Measurements from ENCODE around the gene ATG16L1.

ATG16L1 gene

GRCh38 chr2:233290051-233290845, 38.8 kb downstream of the ATG16L1 start:
- no peak overlapping the region for H3K4me3 ChIP-seq (ENCODE audit: low read length)
- H3K9ac ChIP-seq (ENCODE audit: low read length) = no peak overlapping the region
- H3K27me3 ChIP-seq (ENCODE audit: low read depth, low read length) = no peaks in the 10 kb centered on the region
- H3K36me3 ChIP-seq (replicated peaks; ENCODE audit: low read depth, low read length) = peaks cover 27% of the 10 kb centered on the region
- H3K4me1 ChIP-seq (ENCODE audit: low read length) = no peaks in the 10 kb centered on the region
- H3K27ac ChIP-seq (ENCODE audit: low read length) = no peak overlapping the region
- H3K9me3 ChIP-seq (ENCODE audit: insufficient read depth, low read length) = no peaks in the 10 kb centered on the region
- no peaks in the 10 kb centered on the region for H4K20me1 ChIP-seq (ENCODE audit: insufficient read depth, low read length)
- H2AFZ ChIP-seq (ENCODE audit: low read depth, low read length) = no peak overlapping the region
- no peak for TF ChIP-seq EZH2phosphoT487 (IDR thresholded peaks at IDR 0.05; ENCODE audit: low read depth)
- H3K79me2 ChIP-seq (ENCODE audit: low read length) = no peaks in the 10 kb centered on the region
- H3K4me2 ChIP-seq (ENCODE audit: low read length) = no peak overlapping the region

- no peak overlapping the region for H3K27ac ChIP-seq (ENCODE audit: low read length)
- no peaks in the 10 kb centered on the region for H4K20me1 ChIP-seq (ENCODE audit: insufficient read depth, low read length)
- TF ChIP-seq EZH2phosphoT487 (IDR thresholded peaks at IDR 0.05; ENCODE audit: low read depth) = no peak
- no peak for TF ChIP-seq CTCF (IDR thresholded peaks at IDR 0.05; ENCODE audit: low read depth, low read length)
- H3K79me2 ChIP-seq (ENCODE audit: low read length) = no peaks in the 10 kb centered on the region
- H3K9ac ChIP-seq (ENCODE audit: low read length) = no peak overlapping the region
- H2AFZ ChIP-seq (ENCODE audit: low read depth, low read length) = no peak overlapping the region
- H3K4me3 ChIP-seq (ENCODE audit: low read length) = no peak overlapping the region
- no peaks in the 10 kb centered on the region for H3K9me3 ChIP-seq (ENCODE audit: insufficient read depth, low read length)
- H3K4me1 ChIP-seq (ENCODE audit: low read length) = no peaks in the 10 kb centered on the region
- H3K27me3 ChIP-seq (ENCODE audit: low read depth, low read length) = no peaks in the 10 kb centered on the region
- H3K4me2 ChIP-seq (ENCODE audit: low read length) = no peak overlapping the region
- H3K36me3 ChIP-seq (replicated peaks; ENCODE audit: low read depth, low read length) = peaks cover 11% of the 10 kb centered on the region
Observed at GRCh38 chr2:233295891-233296290, 44.4 kb downstream of the ATG16L1 start.

- Histone ChIP-seq H3K4me1 (ENCODE audit: low read length) (no peaks in the 10 kb centered on the region), H4K20me1 (ENCODE audit: insufficient read depth, low read length) (no peaks in the 10 kb centered on the region), H3K9ac (ENCODE audit: low read length) (no peak overlapping the region), H3K4me2 (ENCODE audit: low read length) (no peak overlapping the region), H3K36me3 (replicated peaks; ENCODE audit: low read depth, low read length) (peaks cover 9% of the 10 kb centered on the region), H3K9me3 (ENCODE audit: insufficient read depth, low read length) (no peaks in the 10 kb centered on the region), H3K27ac (ENCODE audit: low read length) (no peak overlapping the region), H2AFZ (ENCODE audit: low read depth, low read length) (no peak overlapping the region), H3K27me3 (ENCODE audit: low read depth, low read length) (no peaks in the 10 kb centered on the region), H3K79me2 (ENCODE audit: low read length) (no peaks in the 10 kb centered on the region), H3K4me3 (ENCODE audit: low read length) (no peak overlapping the region)
- TF ChIP-seq CTCF (IDR thresholded peaks at IDR 0.05; ENCODE audit: low read depth, low read length) (no peak), EZH2phosphoT487 (IDR thresholded peaks at IDR 0.05; ENCODE audit: low read depth) (no peak)
Observed at GRCh38 chr2:233297076-233297475, 45.6 kb downstream of the ATG16L1 start.

- Histone ChIP-seq H3K4me2 (ENCODE audit: low read length) (no peak overlapping the region), H4K20me1 (ENCODE audit: insufficient read depth, low read length) (no peaks in the 10 kb centered on the region), H3K4me3 (ENCODE audit: low read length) (no peak overlapping the region), H3K79me2 (ENCODE audit: low read length) (no peaks in the 10 kb centered on the region), H3K27ac (ENCODE audit: low read length) (no peak overlapping the region), H2AFZ (ENCODE audit: low read depth, low read length) (no peak overlapping the region), H3K9ac (ENCODE audit: low read length) (no peak overlapping the region), H3K36me3 (replicated peaks; ENCODE audit: low read depth, low read length) (no peaks in the 10 kb centered on the region), H3K27me3 (ENCODE audit: low read depth, low read length) (no peaks in the 10 kb centered on the region), H3K4me1 (ENCODE audit: low read length) (no peaks in the 10 kb centered on the region), H3K9me3 (ENCODE audit: insufficient read depth, low read length) (no peaks in the 10 kb centered on the region)
- TF ChIP-seq CTCF (IDR thresholded peaks at IDR 0.05; ENCODE audit: low read depth, low read length) (no peak), EZH2phosphoT487 (IDR thresholded peaks at IDR 0.05; ENCODE audit: low read depth) (no peak)
Observed at GRCh38 chr2:233300401-233300800, 48.9 kb downstream of the ATG16L1 start.

All from OCI-LY3 (cell line).